NB4 (cell line): Measurements from ENCODE around the gene MED15.

Experiments used
- DNase-seq: peaks from one replicate; pipeline ENCODE4 v3.0.0; 2010; ENCODE audit warnings: low read depth
- H3K4me3 ChIP-seq: one replicate; pipeline ENCODE4 v1.5.1; 2011; ENCODE audit warnings: mild to moderate bottlenecking, low read depth, low read length, moderate library complexity
- CTCF ChIP-seq: IDR thresholded peaks from one replicate; pipeline ENCODE4 v1.5.1; 2012; ENCODE audit warnings: low read depth, low read length
- MAX ChIP-seq: IDR thresholded peaks from 2 replicates; pipeline ENCODE4 v1.6.1; 2011; ENCODE audit warnings: low read depth, low read length
- MYC ChIP-seq: IDR thresholded peaks from 2 replicates; pipeline ENCODE4 v1.6.1; 2011; ENCODE audit warnings: low read depth, low read length
- POLR2A ChIP-seq: IDR thresholded peaks from 2 replicates; pipeline ENCODE4 v1.6.1; 2011; ENCODE audit warnings: mild to moderate bottlenecking; ENCODE audit not compliant: insufficient read length; ENCODE audit errors: extremely low read depth

Gene MED15

GRCh38 chr22:20635227-20635591, 127.8 kb downstream of the MED15 start:
- TF ChIP-seq POLR2A: no peak
- no peak for TF ChIP-seq CTCF
- TF ChIP-seq MAX: no peak
- TF ChIP-seq MYC: no peak
- DNase-seq: no peak
- H3K4me3 ChIP-seq: no peak overlapping the region

- H3K4me3 ChIP-seq: no peak overlapping the region
Measured at GRCh38 chr22:20636075-20636812, 128.8 kb downstream of the MED15 start.

GRCh38 chr22:20636945-20637344, 129.5 kb downstream of the MED15 start:
- TF ChIP-seq POLR2A: no peak

More at GRCh38 chr22:20636075-20636812, 128.8 kb downstream of the MED15 start:
- TF ChIP-seq CTCF: no peak
- TF ChIP-seq POLR2A: no peak
- no peak for TF ChIP-seq MAX
- TF ChIP-seq MYC: no peak
- DNase-seq: no peak

More at GRCh38 chr22:20636945-20637344, 129.5 kb downstream of the MED15 start:
- H3K4me3 ChIP-seq: no peak overlapping the region
- DNase-seq: no peak
